Thoracic aorta (tissue), 2 donors: ENCODE data around the gene TMEM184B. TPM values are rescaled to one million over a fixed set of nuclear protein-coding genes. Genes with fewer than 3 reads are reported as not detected.
A peak's percentile ranks its signal among the peaks of the same experiment; 100 is the strongest.

ENCODE experiments used
- ATAC-seq: fragments of 150-250 bp; one replicate; pipeline ENCODE4 v1.8.0; 2017; ENCODE audit warnings: low read depth; ENCODE audit not compliant: insufficient number of reproducible peaks, low FRiP score
- DNase-seq: peaks from one replicate; pipeline ENCODE4 v3.0.0-alpha.2; 2020; ENCODE audit warnings: low spot score
- H3K27ac ChIP-seq, 2 donors: fragments of 200-600 bp; sonication (generic); 1 replicate in 1 of 2; 2 replicates in 1 of 2; pipeline ENCODE4 v1.5.1; 2016; ENCODE audit warnings: mild to moderate bottlenecking in 2 of 2, moderate library complexity in 2 of 2
- H3K27me3 ChIP-seq: fragments of 200-600 bp; sonication (generic); replicated peaks from 2 replicates; pipeline ENCODE4 v1.6.0; 2016; ENCODE audit warnings: mild to moderate bottlenecking; ENCODE audit not compliant: insufficient read depth
- H3K36me3 ChIP-seq: fragments of 200-600 bp; sonication (generic); one replicate; pipeline ENCODE4 v1.5.1; 2016
- H3K4me1 ChIP-seq, 2 donors: fragments of 200-600 bp; sonication (generic); 1 replicate in 1 of 2; 2 replicates in 1 of 2; pipeline versions ENCODE4 v1.5.1 to v1.6.0; 2016; ENCODE audit warnings: low read depth in 2 of 2, mild to moderate bottlenecking in 1 of 2; ENCODE audit not compliant: control insufficient read depth in 1 of 2
- H3K4me3 ChIP-seq: fragments of 200-600 bp; sonication (generic); 2 replicates; pipeline ENCODE4 v1.5.1; 2016; ENCODE audit warnings: mild to moderate bottlenecking
- H3K9me3 ChIP-seq: fragments of 200-600 bp; sonication (generic); 2 replicates; pipeline ENCODE4 v1.5.1; 2016
- total RNA-seq, 2 donors: library from RNA; depleted of rRNA; stranded (reverse); fragments of >200 nt; gene quantifications; one replicate each; pipeline versions ENCODE4 v1.1.0 to v1.2.3, GENCODE V29; 2016
- TF ChIP-seq, protein P1 (sequence below): fragments of 200-600 bp; sonication (generic); IDR thresholded peaks from one replicate; pipeline ENCODE4 v1.5.1; 2019; ENCODE audit warnings: antibody characterized with exemption

TMEM184B gene
- total RNA-seq, 2 donors from 2014 or later = 134 to 254 TPM

DNA sequence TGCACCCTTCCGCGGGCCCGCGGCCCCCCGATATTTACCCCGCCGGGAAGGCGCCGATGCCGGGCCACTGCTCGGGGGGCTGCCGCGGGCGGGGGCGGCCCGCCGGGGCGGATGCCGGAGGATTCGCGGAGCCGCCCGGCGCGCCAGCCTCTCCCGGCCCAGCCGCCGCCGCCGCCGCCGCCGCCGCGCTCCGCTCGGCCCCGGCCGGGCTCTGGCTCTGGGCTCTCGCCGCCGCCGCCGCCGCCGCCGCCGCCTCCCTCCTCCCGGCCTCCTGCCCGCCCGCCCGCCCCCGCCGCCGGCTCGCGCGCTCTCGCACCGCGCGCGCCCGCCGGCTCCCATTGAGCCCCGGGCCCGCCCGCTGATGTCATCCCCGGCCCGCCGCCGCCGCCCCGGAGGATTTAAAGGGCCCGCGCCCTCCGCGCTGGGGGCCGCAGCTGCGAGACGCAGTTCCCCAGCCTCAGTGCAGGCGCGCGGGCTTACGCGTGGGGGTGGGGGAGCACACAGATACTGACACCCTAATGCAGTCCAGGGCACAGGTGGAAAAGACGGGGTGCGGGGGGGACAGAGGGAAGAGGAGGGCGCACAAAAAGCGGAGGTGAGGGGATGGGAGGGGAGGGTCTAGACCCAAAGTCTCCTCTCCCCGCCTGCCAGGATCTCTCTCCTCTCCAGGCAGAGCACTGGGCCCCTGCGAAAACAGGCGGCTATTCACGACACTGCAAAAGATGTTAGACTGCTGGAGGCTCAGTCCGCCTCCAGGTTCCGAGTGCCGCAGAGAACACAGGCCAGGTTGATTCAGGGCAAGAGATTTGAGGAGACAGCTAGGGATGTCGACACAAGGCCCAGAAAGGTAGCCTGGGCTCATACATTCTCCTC, 44.5 kb upstream of the TMEM184B start, which contains the start of gene CSNK1E:
TSS of gene CSNK1E (minus strand) at position 312 of the 873 bp plus-strand sequence. CDS start 3,276 bp downstream, outside the sequence.
- H3K27ac ChIP-seq = peak within 1 kb of the TSS; percentile 98 to 100
- TF ChIP-seq, protein P1, sequence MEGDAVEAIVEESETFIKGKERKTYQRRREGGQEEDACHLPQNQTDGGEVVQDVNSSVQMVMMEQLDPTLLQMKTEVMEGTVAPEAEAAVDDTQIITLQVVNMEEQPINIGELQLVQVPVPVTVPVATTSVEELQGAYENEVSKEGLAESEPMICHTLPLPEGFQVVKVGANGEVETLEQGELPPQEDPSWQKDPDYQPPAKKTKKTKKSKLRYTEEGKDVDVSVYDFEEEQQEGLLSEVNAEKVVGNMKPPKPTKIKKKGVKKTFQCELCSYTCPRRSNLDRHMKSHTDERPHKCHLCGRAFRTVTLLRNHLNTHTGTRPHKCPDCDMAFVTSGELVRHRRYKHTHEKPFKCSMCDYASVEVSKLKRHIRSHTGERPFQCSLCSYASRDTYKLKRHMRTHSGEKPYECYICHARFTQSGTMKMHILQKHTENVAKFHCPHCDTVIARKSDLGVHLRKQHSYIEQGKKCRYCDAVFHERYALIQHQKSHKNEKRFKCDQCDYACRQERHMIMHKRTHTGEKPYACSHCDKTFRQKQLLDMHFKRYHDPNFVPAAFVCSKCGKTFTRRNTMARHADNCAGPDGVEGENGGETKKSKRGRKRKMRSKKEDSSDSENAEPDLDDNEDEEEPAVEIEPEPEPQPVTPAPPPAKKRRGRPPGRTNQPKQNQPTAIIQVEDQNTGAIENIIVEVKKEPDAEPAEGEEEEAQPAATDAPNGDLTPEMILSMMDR = no peak
- no peaks in the 10 kb centered on the region for H3K27me3 ChIP-seq
- peaks cover 30 to 52% of the 10 kb centered on the region in 2 donors for H3K4me1 ChIP-seq
- H3K36me3 ChIP-seq = no peaks in the 10 kb centered on the region
- DNase-seq (peak; percentile 36), ATAC-seq (peak; percentile 34)
- H3K9me3 ChIP-seq = no peaks in the 10 kb centered on the region
- H3K4me3 ChIP-seq = peak within 1 kb of the TSS; percentile 82

GRCh38 chr22:38316364-38317121, 43.7 kb upstream of the TMEM184B start:
- H3K4me1 ChIP-seq = peaks cover 30 to 60% of the 10 kb centered on the region in 2 donors
- TF ChIP-seq, protein P1 = no peak
- H3K4me3 ChIP-seq = peak overlapping the region; percentile 75
- ATAC-seq (no peak), DNase-seq (no peak)
- no peaks in the 10 kb centered on the region for H3K27me3 ChIP-seq
- H3K9me3 ChIP-seq = no peaks in the 10 kb centered on the region
- no peaks in the 10 kb centered on the region for H3K36me3 ChIP-seq
- H3K27ac ChIP-seq = peak overlapping the region; percentile 88 to 98

DNA sequence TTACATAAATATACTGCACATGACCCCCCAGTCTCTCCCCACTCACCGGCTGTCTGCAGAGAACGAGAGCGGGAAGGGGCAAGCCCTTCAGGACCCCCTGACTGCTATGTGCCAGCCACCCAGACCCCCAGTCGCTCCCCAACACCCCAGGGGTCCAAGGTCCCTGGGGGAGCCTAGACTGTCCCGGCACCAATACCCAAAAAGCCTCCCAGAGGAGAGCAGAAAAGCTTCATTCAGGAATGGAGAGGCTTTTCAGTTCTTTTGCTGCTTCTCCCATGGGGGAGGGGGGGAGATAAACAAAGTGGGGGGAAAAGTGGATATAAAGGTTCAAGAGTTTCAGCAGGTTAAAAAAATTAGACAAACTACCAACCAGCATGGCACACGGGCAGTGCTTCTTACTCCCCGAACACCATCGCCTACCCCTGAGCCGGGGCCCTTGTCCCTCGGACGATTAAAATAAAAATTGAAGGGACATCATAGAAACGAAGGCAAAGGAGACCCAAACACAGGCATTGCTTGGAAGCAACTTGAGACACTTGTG, 43.1 kb upstream of the TMEM184B start:
- peak overlapping the region; percentile 75 for H3K4me3 ChIP-seq
- H3K27me3 ChIP-seq = no peaks in the 10 kb centered on the region
- H3K4me1 ChIP-seq = peaks cover 36 to 66% of the 10 kb centered on the region in 2 donors
- peak overlapping the region; percentile 88 to 98 for H3K27ac ChIP-seq
- no peak for DNase-seq
- TF ChIP-seq, protein P1 = no peak
- no peak for ATAC-seq
- no peaks in the 10 kb centered on the region for H3K36me3 ChIP-seq
- H3K9me3 ChIP-seq = no peaks in the 10 kb centered on the region

- Histone ChIP-seq H3K27ac (peak overlapping the region; percentile 88 to 98), H3K4me1 (peaks cover 44 to 74% of the 10 kb centered on the region in 2 donors), H3K27me3 (no peaks in the 10 kb centered on the region), H3K9me3 (no peaks in the 10 kb centered on the region), H3K4me3 (peak overlapping the region; percentile 75), H3K36me3 (no peaks in the 10 kb centered on the region)
- ATAC-seq (no peak), DNase-seq (no peak)
- TF ChIP-seq, protein P1 = no peak
Observed at GRCh38 chr22:38314933-38315822, 42.4 kb upstream of the TMEM184B start.
